ENCODE data around the gene TEX2. TPM values are rescaled to one million over a fixed set of nuclear protein-coding genes. Genes with fewer than 3 reads are reported as not detected.

Gene TEX2
- total and polyA plus RNA-seq, 7 donors: 4.6 to 50.7 (median 39.3) TPM

- Histone ChIP-seq H3K36me3 (no peaks in the 10 kb centered on the region), H3K27ac (no peak overlapping the region), H3K9me3 (no peaks in the 10 kb centered on the region), H3K4me1 (peaks cover 0 to 16% (median 8%) of the 10 kb centered on the region in 4 donors), H3K27me3 (no peaks in the 10 kb centered on the region), H3K4me3 (no peak overlapping the region)
- TF ChIP-seq POLR2A (IDR thresholded peaks at IDR 0.05) (no peak), POLR2AphosphoS5 (IDR thresholded peaks at IDR 0.05) (no peak), CTCF (IDR thresholded peaks at IDR 0.05) (no peak), EP300 (IDR thresholded peaks at IDR 0.05) (no peak)
- intact Hi-C loops (cut with DNase I): loop anchor here (2.0 kb wide), 1 partner anchor 72 kb away; no protein-coding TSS in a partner anchor
- 30 to 80% methylated on average over 6 of the region's 6 CpGs for WGBS, 2 donors
- DNase-seq: no peak
Measured at GRCh38 chr17:64134216-64134970, 128.7 kb downstream of the TEX2 start.

- Histone ChIP-seq H3K4me3 (no peak overlapping the region), H3K27ac (no peak overlapping the region), H3K4me1 (peaks cover 0 to 21% (median 13%) of the 10 kb centered on the region in 4 donors), H3K27me3 (no peaks in the 10 kb centered on the region), H3K36me3 (no peaks in the 10 kb centered on the region), H3K9me3 (no peaks in the 10 kb centered on the region)
- intact Hi-C loops (cut with DNase I): loop anchor here (2.0 kb wide), 1 partner anchor 71 kb away; no protein-coding TSS in a partner anchor
- DNase-seq: no peak
- TF ChIP-seq CTCF (IDR thresholded peaks at IDR 0.05) (peak; percentile 45 to 74 (median 57)), EP300 (IDR thresholded peaks at IDR 0.05) (no peak)
- 33 to 42% methylated on average over 8 of the region's 8 CpGs for WGBS, 2 donors
Measured at GRCh38 chr17:64133546-64134215, 129.4 kb downstream of the TEX2 start.

- Histone ChIP-seq H3K36me3 (no peaks in the 10 kb centered on the region), H3K9me3 (no peaks in the 10 kb centered on the region), H3K27ac (peak overlapping the region in 3 of 4 donors; percentile 97 to 99 (median 99)), H3K4me1 (peaks cover 0 to 27% (median 19%) of the 10 kb centered on the region in 4 donors), H3K4me3 (no peak overlapping the region), H3K27me3 (no peaks in the 10 kb centered on the region)
- WGBS, 2 donors: 81 to 83% methylated on average over 5 of the region's 5 CpGs
- intact Hi-C loops (cut with DNase I): loop anchor here (2.0 kb wide), 1 partner anchor 103 kb away; no protein-coding TSS in a partner anchor
- no peak for TF ChIP-seq POLR2A (IDR thresholded peaks at IDR 0.05)
- TF ChIP-seq POLR2AphosphoS5 (IDR thresholded peaks at IDR 0.05): no peak
- no peak for TF ChIP-seq CTCF (IDR thresholded peaks at IDR 0.05)
- no peak for DNase-seq
Measured at GRCh38 chr17:64131606-64132270, 131.3 kb downstream of the TEX2 start.

GRCh38 chr17:64130559-64131001 is 132.5 kb downstream of the TEX2 start:
- peak in 1 of 2 donors; percentile 4 for TF ChIP-seq POLR2A (IDR thresholded peaks at IDR 0.05)
- TF ChIP-seq POLR2AphosphoS5 (IDR thresholded peaks at IDR 0.05): no peak
- Histone ChIP-seq H3K36me3 (no peaks in the 10 kb centered on the region), H3K9me3 (no peaks in the 10 kb centered on the region), H3K4me1 (peaks cover 0 to 30% (median 20%) of the 10 kb centered on the region in 4 donors), H3K27me3 (no peaks in the 10 kb centered on the region), H3K4me3 (peak overlapping the region; percentile 44 to 92 (median 79)), H3K27ac (peak overlapping the region; percentile 96 to 99 (median 98))
- WGBS, 2 donors: 13 to 18% methylated on average over 24 of the region's 24 CpGs
- intact Hi-C loops (cut with DNase I): loop anchor here (1.0 to 2.0 kb wide), 2 partner anchors 15 to 102 kb away; no protein-coding TSS in a partner anchor
- DNase-seq: peak; percentile 78

Measured in sigmoid colon (tissue), 7 donors.